Measurements from ENCODE around the gene PKDREJ. TPM values are rescaled to one million over a fixed set of nuclear protein-coding genes. Genes with fewer than 3 reads are reported as not detected.

Gene PKDREJ
- total RNA-seq, 1 experiment from 2014 or later, result 0.05 TPM

- H3K36me3 Mint-ChIP-seq (ENCODE audit: insufficient read depth, unreplicated experiment), result peaks cover 28% of the 10 kb centered on the region
- H3K27ac Mint-ChIP-seq (ENCODE audit: unreplicated experiment), result no peak overlapping the region
- H3K4me3 Mint-ChIP-seq (ENCODE audit: low read depth, unreplicated experiment), result no peak overlapping the region
- no peak for TF ChIP-seq CTCF (IDR thresholded peaks at IDR 0.05; ENCODE audit: unreplicated experiment)
- H3K4me1 Mint-ChIP-seq (ENCODE audit: low read depth, unreplicated experiment), result peaks cover 3% of the 10 kb centered on the region
- intact Hi-C loops (cut with micrococcal nuclease; ENCODE audit: unreplicated experiment), result no loop called here
- DNase-seq, result no peak
- CTCF ChIA-PET, result no interaction called here
- no peaks in the 10 kb centered on the region for H3K9me3 Mint-ChIP-seq (ENCODE audit: low read depth, unreplicated experiment)
- BruUV-seq (replicated peaks), result no TSS peak
- H3K27me3 Mint-ChIP-seq (ENCODE audit: unreplicated experiment), result no peaks in the 10 kb centered on the region
Measured at GRCh38 chr22:46246178-46246577, 17.0 kb downstream of the PKDREJ start.

DNA sequence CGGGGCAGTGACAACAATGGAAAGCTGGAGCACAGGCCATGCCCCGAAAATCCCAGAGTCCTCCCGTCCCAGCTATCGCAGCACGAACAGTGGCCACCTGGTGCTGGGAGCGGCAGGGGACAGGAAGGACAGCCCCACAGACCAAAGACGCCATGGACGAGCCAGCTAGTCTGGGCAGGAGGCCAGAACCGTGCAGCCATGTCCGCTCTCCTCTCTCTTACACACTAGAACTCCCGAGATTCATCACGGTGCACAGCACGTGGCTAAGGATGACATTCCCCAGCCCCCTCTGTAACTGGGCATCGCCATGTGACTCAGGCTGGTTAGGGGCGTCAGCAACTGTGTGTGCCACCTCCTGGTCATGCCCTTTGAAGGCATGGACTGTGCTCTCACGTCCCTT is 17.6 kb downstream of the PKDREJ start:
- intact Hi-C loops (cut with micrococcal nuclease; ENCODE audit: unreplicated experiment), result no loop called here
- DNase-seq, result no peak
- Mint-ChIP-seq H3K27ac (ENCODE audit: unreplicated experiment) (no peak overlapping the region), H3K9me3 (ENCODE audit: low read depth, unreplicated experiment) (no peaks in the 10 kb centered on the region), H3K4me1 (ENCODE audit: low read depth, unreplicated experiment) (no peaks in the 10 kb centered on the region), H3K27me3 (ENCODE audit: unreplicated experiment) (no peaks in the 10 kb centered on the region), H3K4me3 (ENCODE audit: low read depth, unreplicated experiment) (no peak overlapping the region), H3K36me3 (ENCODE audit: insufficient read depth, unreplicated experiment) (peaks cover 21% of the 10 kb centered on the region)
- BruUV-seq (replicated peaks), result no TSS peak
- no peak for TF ChIP-seq CTCF (IDR thresholded peaks at IDR 0.05; ENCODE audit: unreplicated experiment)
- CTCF ChIA-PET, result no interaction called here

- CTCF ChIA-PET, result interaction anchor here (0.7 kb wide), 1 partner anchor 1287 kb away, joined by 3 read pairs; no protein-coding TSS in a partner anchor
- no peak for DNase-seq
- no peaks in the 10 kb centered on the region for H3K4me1 Mint-ChIP-seq (ENCODE audit: low read depth, unreplicated experiment)
- no peaks in the 10 kb centered on the region for H3K27me3 Mint-ChIP-seq (ENCODE audit: unreplicated experiment)
- peaks cover 14% of the 10 kb centered on the region for H3K36me3 Mint-ChIP-seq (ENCODE audit: insufficient read depth, unreplicated experiment)
- no peak overlapping the region for H3K4me3 Mint-ChIP-seq (ENCODE audit: low read depth, unreplicated experiment)
- H3K27ac Mint-ChIP-seq (ENCODE audit: unreplicated experiment), result no peak overlapping the region
- no peaks in the 10 kb centered on the region for H3K9me3 Mint-ChIP-seq (ENCODE audit: low read depth, unreplicated experiment)
- TF ChIP-seq CTCF (IDR thresholded peaks at IDR 0.05; ENCODE audit: unreplicated experiment), result no peak
- intact Hi-C loops (cut with micrococcal nuclease; ENCODE audit: unreplicated experiment), result no loop called here
- no TSS peak for BruUV-seq (replicated peaks)
Measured at GRCh38 chr22:46244771-46245170, 18.4 kb downstream of the PKDREJ start.

- Mint-ChIP-seq H3K36me3 (ENCODE audit: insufficient read depth, unreplicated experiment) (no peaks in the 10 kb centered on the region), H3K9me3 (ENCODE audit: low read depth, unreplicated experiment) (no peaks in the 10 kb centered on the region), H3K27ac (ENCODE audit: unreplicated experiment) (no peak overlapping the region), H3K4me1 (ENCODE audit: low read depth, unreplicated experiment) (no peaks in the 10 kb centered on the region), H3K4me3 (ENCODE audit: low read depth, unreplicated experiment) (no peak overlapping the region), H3K27me3 (ENCODE audit: unreplicated experiment) (no peaks in the 10 kb centered on the region)
- CTCF ChIA-PET, result no interaction called here
- TF ChIP-seq CTCF (IDR thresholded peaks at IDR 0.05; ENCODE audit: unreplicated experiment), result no peak
- no TSS peak for BruUV-seq (replicated peaks)
- intact Hi-C loops (cut with micrococcal nuclease; ENCODE audit: unreplicated experiment), result no loop called here
- no peak for DNase-seq
Measured at GRCh38 chr22:46242076-46242475, 21.1 kb downstream of the PKDREJ start.

Measured in Calu3 (cell line).